HepG2 (cell line): Measurements from ENCODE around the gene HMGB4. TPM values are rescaled to one million over a fixed set of nuclear protein-coding genes. Genes with fewer than 3 reads are reported as not detected.

Source experiments
- ATAC-seq: fragments of 200-7000 bp; cut with Tn5 transposase; 3 replicates; pipeline ENCODE4 v1.9.1; 2020; ENCODE audit warnings: mild to moderate bottlenecking, moderate library complexity
- BruUV-seq: library from RNA; stranded (reverse); fragments of 400-500 nt; replicated peaks from 2 replicates; lab custom pipeline; 2021; lab: Mats Ljungman, UMichigan
- CTCF ChIA-PET: fragments of 300-600 bp; formaldehyde crosslinking; extraction: SDS; loops from one replicate; lab custom pipeline; 2021; ENCODE audit warnings: low total read pairs, inconsistent platforms, low intra/inter-chr PET ratio; lab: Yijun Ruan, JAX
- POLR2A ChIA-PET: fragments of 350-600 bp; sonication (Branson Sonifier 250); formaldehyde crosslinking; loops from one replicate; lab custom pipeline; 2020; ENCODE audit warnings: antibody characterized with exemption, inconsistent platforms; lab: Yijun Ruan, JAX
- DNase-seq: peaks from one replicate; pipeline ENCODE4 v3.0.0-alpha.2; 2015; ENCODE audit warnings: low spot score
- FAIRE-seq: peaks from 3 replicates; lab custom pipeline; 2011; peaks lifted over from hg19 to GRCh38; lab: Jason Lieb, UNC
- H2AFZ ChIP-seq: one replicate; pipeline ENCODE4 v1.6.1; 2011; ENCODE audit warnings: low read length, inconsistent platforms
- H3K27ac ChIP-seq: fragments of 300-600 bp; 3 replicates; pipeline ENCODE4 v1.8.0; 2011; ENCODE audit warnings: mixed run types, mild to moderate bottlenecking, mixed read lengths, low read length, inconsistent platforms; ENCODE audit not compliant: insufficient read depth; ENCODE audit errors: extremely low read length
- H3K27me3 ChIP-seq, 2 experiments: fragments of 200-600 bp in 1 of 2; 2 replicates in 1 of 2; 3 replicates in 1 of 2; pipeline versions ENCODE4 v1.6.0 to v1.8.0; 2011; ENCODE audit warnings: low read length in 2 of 2, mild to moderate bottlenecking in 2 of 2, moderate library complexity in 2 of 2, inconsistent platforms in 1 of 2; ENCODE audit not compliant: insufficient read depth in 2 of 2, control insufficient read depth in 1 of 2
- H3K36me3 ChIP-seq, 2 experiments: fragments of 200-600 bp in 1 of 2; replicated peaks in 1 of 2; 2 replicates in 1 of 2; 3 replicates in 1 of 2; pipeline versions ENCODE4 v1.5.1 to v1.8.0; 2011; ENCODE audit warnings: low read length in 2 of 2, inconsistent platforms in 1 of 2; ENCODE audit not compliant: insufficient read depth in 2 of 2, control insufficient read depth in 1 of 2
- H3K4me1 ChIP-seq: 2 replicates; pipeline ENCODE4 v1.5.1; 2012; ENCODE audit warnings: low read length, inconsistent platforms; ENCODE audit not compliant: insufficient read depth
- H3K4me2 ChIP-seq: 2 replicates; pipeline ENCODE4 v1.6.0; 2011; ENCODE audit warnings: low read depth, low read length, inconsistent platforms
- H3K4me3 ChIP-seq, 3 experiments: fragments of 200-600 bp in 1 of 3; sonication (generic), shearing (Covaris generic) in 1 of 3; replicated peaks in 1 of 3; 2 replicates each; pipeline ENCODE4 v1.5.1; 2011 to 2016; ENCODE audit warnings: low read length in 3 of 3, inconsistent platforms in 2 of 3, low read depth in 2 of 3, mild to moderate bottlenecking in 2 of 3, control low read depth in 1 of 3, mixed read lengths in 1 of 3; ENCODE audit not compliant: insufficient read depth in 1 of 3
- H3K79me2 ChIP-seq: one replicate; pipeline ENCODE4 v1.6.1; 2011; ENCODE audit warnings: low read length, inconsistent platforms; ENCODE audit not compliant: insufficient read depth
- H3K9ac ChIP-seq: 2 replicates; pipeline ENCODE4 v1.6.0; 2011; ENCODE audit warnings: mild to moderate bottlenecking, low read depth, low read length, inconsistent platforms; ENCODE audit not compliant: insufficient read depth
- H3K9me3 ChIP-seq: 2 replicates; pipeline ENCODE4 v1.5.1; 2012; ENCODE audit warnings: mild to moderate bottlenecking, low read length
- H4K20me1 ChIP-seq: 2 replicates; pipeline ENCODE4 v1.6.0; 2011; ENCODE audit warnings: inconsistent platforms, mild to moderate bottlenecking, low read length, moderate library complexity; ENCODE audit not compliant: insufficient read depth
- DBP ChIP-seq: sonication (generic); formaldehyde crosslinking; IDR thresholded peaks from 2 replicates; pipeline ENCODE4 v1.4.0; 2020; ENCODE audit warnings: missing genetic modification reagents; ENCODE audit errors: not compliant biosample characterization
- HES4 ChIP-seq: sonication (generic); formaldehyde crosslinking; IDR thresholded peaks from 2 replicates; pipeline ENCODE4 v1.9.0; 2021; ENCODE audit warnings: mild to moderate bottlenecking, missing genetic modification reagents, borderline replicate concordance
- HMGA1 ChIP-seq: sonication (generic); formaldehyde crosslinking; conservative IDR thresholded peaks from 2 replicates; pipeline ENCODE4 v1.4.0; 2020; ENCODE audit warnings: missing genetic modification reagents
- KIAA2018 ChIP-seq: sonication (generic); formaldehyde crosslinking; IDR thresholded peaks from 2 replicates; pipeline ENCODE4 v1.5.0; 2020; ENCODE audit warnings: mild to moderate bottlenecking, missing genetic modification reagents, borderline replicate concordance
- KMT2B ChIP-seq: IDR thresholded peaks from 2 replicates; pipeline ENCODE4 v1.6.1; 2016; ENCODE audit warnings: missing genetic modification reagents, missing compliant biosample characterization
- TBX2 ChIP-seq: sonication (generic); formaldehyde crosslinking; IDR thresholded peaks from 2 replicates; pipeline ENCODE4 v1.5.0; 2020; ENCODE audit warnings: missing genetic modification reagents, mild to moderate bottlenecking, borderline replicate concordance
- WGBS: methylation state at CpG from one replicate; pipeline ENCODE4 v1.1.6; 2017; ENCODE audit warnings: low lambda C conversion rate; 5-methylcytosine and 5-hydroxymethylcytosine counted together
- in situ Hi-C: cut with HindIII; loops from 2 replicates; pipeline ENCODE4 v1.10.0; 2017; ENCODE audit warnings: low pct_unique_long_range_greater_than_20kb; ENCODE audit not compliant: extremely low pct_ligation_motif_present
- intact Hi-C: fragments of 100-400 bp; cut with micrococcal nuclease; formaldehyde crosslinking; loops from one replicate; pipeline ENCODE4 v1.10.0; 2022; ENCODE audit not compliant: unreplicated experiment
- polyA plus RNA-seq, 8 experiments: library from polyadenylated mRNA; depleted of rRNA in 3 of 8; stranded (reverse) in 7 of 8; unstranded in 1 of 8; fragments of >200 nt; fragmentation: Illumina TruSeq in 4 of 8; extraction: Trizol in 4 of 8; gene quantifications; 2 replicates each; pipeline versions ENCODE4 v1.2.1 to v1.2.3, GENCODE V29; 2011 to 2016; ENCODE audit warnings: low read depth in 4 of 8, missing spikeins in 1 of 8, mixed read lengths in 1 of 8; ENCODE audit not compliant: insufficient read depth in 1 of 8
- total RNA-seq, 5 experiments: library from RNA; depleted of rRNA; stranded (reverse); fragments of >200 nt; fragmentation: Illumina TruSeq; extraction: Trizol; gene quantifications; 2 replicates each; pipeline ENCODE4 v1.2.3, GENCODE V29; 2016; ENCODE audit warnings: low read depth in 1 of 5
- TF ChIP-seq, protein P1 (sequence below): sonication (generic); formaldehyde crosslinking; IDR thresholded peaks from 2 replicates; pipeline ENCODE4 v1.4.0; 2020; ENCODE audit warnings: missing genetic modification reagents, borderline replicate concordance

HMGB4 gene
- total and polyA plus RNA-seq, 2 of the 13 experiments (the other 11 are each of a cell fraction or from before 2014, with no cell fraction given): not detected

GRCh38 chr1:33875862-33876261 lies 12.0 kb downstream of the HMGB4 start (continued):
- TF ChIP-seq DBP (CRISPR knock-in tag) (no peak), KMT2B (CRISPR knock-in tag) (no peak), HMGA1 (CRISPR knock-in tag) (no peak)
- TF ChIP-seq, protein P1, sequence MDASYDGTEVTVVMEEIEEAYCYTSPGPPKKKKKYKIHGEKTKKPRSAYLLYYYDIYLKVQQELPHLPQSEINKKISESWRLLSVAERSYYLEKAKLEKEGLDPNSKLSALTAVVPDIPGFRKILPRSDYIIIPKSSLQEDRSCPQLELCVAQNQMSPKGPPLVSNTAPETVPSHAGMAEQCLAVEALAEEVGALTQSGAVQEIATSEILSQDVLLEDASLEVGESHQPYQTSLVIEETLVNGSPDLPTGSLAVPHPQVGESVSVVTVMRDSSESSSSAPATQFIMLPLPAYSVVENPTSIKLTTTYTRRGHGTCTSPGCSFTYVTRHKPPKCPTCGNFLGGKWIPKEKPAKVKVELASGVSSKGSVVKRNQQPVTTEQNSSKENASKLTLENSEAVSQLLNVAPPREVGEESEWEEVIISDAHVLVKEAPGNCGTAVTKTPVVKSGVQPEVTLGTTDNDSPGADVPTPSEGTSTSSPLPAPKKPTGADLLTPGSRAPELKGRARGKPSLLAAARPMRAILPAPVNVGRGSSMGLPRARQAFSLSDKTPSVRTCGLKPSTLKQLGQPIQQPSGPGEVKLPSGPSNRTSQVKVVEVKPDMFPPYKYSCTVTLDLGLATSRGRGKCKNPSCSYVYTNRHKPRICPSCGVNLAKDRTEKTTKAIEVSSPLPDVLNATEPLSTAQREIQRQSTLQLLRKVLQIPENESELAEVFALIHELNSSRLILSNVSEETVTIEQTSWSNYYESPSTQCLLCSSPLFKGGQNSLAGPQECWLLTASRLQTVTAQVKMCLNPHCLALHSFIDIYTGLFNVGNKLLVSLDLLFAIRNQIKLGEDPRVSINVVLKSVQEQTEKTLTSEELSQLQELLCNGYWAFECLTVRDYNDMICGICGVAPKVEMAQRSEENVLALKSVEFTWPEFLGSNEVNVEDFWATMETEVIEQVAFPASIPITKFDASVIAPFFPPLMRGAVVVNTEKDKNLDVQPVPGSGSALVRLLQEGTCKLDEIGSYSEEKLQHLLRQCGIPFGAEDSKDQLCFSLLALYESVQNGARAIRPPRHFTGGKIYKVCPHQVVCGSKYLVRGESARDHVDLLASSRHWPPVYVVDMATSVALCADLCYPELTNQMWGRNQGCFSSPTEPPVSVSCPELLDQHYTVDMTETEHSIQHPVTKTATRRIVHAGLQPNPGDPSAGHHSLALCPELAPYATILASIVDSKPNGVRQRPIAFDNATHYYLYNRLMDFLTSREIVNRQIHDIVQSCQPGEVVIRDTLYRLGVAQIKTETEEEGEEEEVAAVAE (CRISPR knock-in tag): no peak
- TF ChIP-seq, all 625 proteins: peak for 0

GRCh38 chr1:33876970-33877650 lies 13.2 kb downstream of the HMGB4 start:
- Histone ChIP-seq H3K4me3 (no peak overlapping the region), H3K36me3 (no peaks in the 10 kb centered on the region), H3K27ac (no peak overlapping the region), H3K4me2 (no peak overlapping the region), H3K27me3 (no peaks in the 10 kb centered on the region; a peak in 1 of 5 replicates), H2AFZ (no peak overlapping the region), H3K79me2 (no peaks in the 10 kb centered on the region), H3K9ac (no peak overlapping the region), H4K20me1 (no peaks in the 10 kb centered on the region), H3K4me1 (no peaks in the 10 kb centered on the region), H3K9me3 (no peaks in the 10 kb centered on the region)
- no TSS peak for BruUV-seq
- DNase-seq (no peak), FAIRE-seq (no peak), ATAC-seq (no peak)
- POLR2A ChIA-PET: no interaction called here
- CTCF ChIA-PET: no interaction called here
- in situ Hi-C loops: no loop called here
- intact Hi-C loops: no loop called here
- WGBS: 23% methylated on average over 4 of the region's 5 CpGs
- no peak for TF ChIP-seq HES4 (CRISPR knock-in tag)
- no peak for TF ChIP-seq KIAA2018 (CRISPR knock-in tag)
- no peak for TF ChIP-seq TBX2
